ENCODE measurements around the gene EDAR. TPM values are rescaled to one million over a fixed set of nuclear protein-coding genes. Genes with fewer than 3 reads are reported as not detected.

Gene EDAR
- total RNA-seq, 4 donors from 2014 or later = not detected

DNA sequence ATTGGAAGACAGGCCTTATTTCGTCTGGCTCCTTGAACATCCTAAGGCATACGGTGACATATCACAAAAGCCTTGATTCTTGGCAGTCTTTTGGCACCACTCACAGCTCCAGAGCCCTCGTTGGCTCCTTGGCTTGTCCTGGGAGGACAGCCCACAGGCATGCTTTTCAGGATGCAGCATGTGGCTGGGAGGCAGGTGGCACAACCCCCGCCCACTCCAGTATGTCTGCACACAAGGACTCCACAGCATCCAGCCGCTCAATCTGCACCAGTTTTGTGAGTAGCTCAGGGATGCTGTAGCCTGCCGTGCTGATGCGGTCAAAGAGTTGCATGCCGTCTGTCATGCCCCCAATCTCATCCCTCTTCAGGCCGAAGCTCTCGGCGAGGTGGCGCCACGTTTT is 92.3 kb downstream of the EDAR start:
- Histone ChIP-seq H3K4me1 (no peaks in the 10 kb centered on the region), H3K4me3 (no peak overlapping the region), H3K27me3 (no peaks in the 10 kb centered on the region), H3K27ac (no peak overlapping the region), H3K36me3 (no peaks in the 10 kb centered on the region), H3K9me3 (no peaks in the 10 kb centered on the region)
- DNase-seq = no peak
- in situ Hi-C loops (cut with MboI; ENCODE audit: low sequenced_read_pairs in 4 of 4) (no loop called here), intact Hi-C loops (cut with DNase I; ENCODE audit: low total_unique reads) (no loop called here)
- no peak for TF ChIP-seq POLR2A (IDR thresholded peaks at IDR 0.05)
- TF ChIP-seq, protein P1, sequence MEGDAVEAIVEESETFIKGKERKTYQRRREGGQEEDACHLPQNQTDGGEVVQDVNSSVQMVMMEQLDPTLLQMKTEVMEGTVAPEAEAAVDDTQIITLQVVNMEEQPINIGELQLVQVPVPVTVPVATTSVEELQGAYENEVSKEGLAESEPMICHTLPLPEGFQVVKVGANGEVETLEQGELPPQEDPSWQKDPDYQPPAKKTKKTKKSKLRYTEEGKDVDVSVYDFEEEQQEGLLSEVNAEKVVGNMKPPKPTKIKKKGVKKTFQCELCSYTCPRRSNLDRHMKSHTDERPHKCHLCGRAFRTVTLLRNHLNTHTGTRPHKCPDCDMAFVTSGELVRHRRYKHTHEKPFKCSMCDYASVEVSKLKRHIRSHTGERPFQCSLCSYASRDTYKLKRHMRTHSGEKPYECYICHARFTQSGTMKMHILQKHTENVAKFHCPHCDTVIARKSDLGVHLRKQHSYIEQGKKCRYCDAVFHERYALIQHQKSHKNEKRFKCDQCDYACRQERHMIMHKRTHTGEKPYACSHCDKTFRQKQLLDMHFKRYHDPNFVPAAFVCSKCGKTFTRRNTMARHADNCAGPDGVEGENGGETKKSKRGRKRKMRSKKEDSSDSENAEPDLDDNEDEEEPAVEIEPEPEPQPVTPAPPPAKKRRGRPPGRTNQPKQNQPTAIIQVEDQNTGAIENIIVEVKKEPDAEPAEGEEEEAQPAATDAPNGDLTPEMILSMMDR (IDR thresholded peaks at IDR 0.05 in 4 of 5, conservative IDR thresholded peaks at IDR 0.05 in 1 of 5) = no peak
- no peak for ATAC-seq

GRCh38 chr2:108895188-108895587 is 93.8 kb downstream of the EDAR start:
- Histone ChIP-seq H3K36me3 (no peaks in the 10 kb centered on the region), H3K27ac (no peak overlapping the region), H3K4me1 (no peaks in the 10 kb centered on the region), H3K27me3 (no peaks in the 10 kb centered on the region), H3K4me3 (no peak overlapping the region), H3K9me3 (no peaks in the 10 kb centered on the region)
- in situ Hi-C loops (cut with MboI; ENCODE audit: low sequenced_read_pairs in 4 of 4) (no loop called here), intact Hi-C loops (cut with DNase I; ENCODE audit: low total_unique reads) (no loop called here)
- no peak for ATAC-seq
- no peak for TF ChIP-seq POLR2A (IDR thresholded peaks at IDR 0.05)
- TF ChIP-seq, protein P1 (IDR thresholded peaks at IDR 0.05 in 4 of 5, conservative IDR thresholded peaks at IDR 0.05 in 1 of 5) = no peak
- DNase-seq = no peak

DNA sequence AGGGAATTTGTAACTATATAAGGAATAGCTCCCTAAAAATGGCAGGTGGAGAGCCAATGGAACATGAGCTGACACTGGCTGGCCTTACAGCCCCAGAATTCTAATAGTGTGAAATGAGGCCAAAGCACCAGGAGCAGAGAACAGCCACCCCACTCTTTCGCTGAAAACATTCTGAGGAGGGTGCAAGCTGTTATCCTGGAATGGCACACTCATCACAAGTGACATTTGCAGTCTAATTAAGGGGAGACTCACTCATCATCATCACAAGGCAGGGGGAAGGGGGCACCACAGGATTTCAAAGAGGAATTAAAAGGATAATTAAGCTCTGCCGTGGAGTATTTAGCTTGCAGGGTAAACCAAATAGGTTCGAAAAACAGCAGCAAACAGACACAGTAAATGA is 94.3 kb downstream of the EDAR start:
- no peak for DNase-seq
- Histone ChIP-seq H3K9me3 (no peaks in the 10 kb centered on the region), H3K4me3 (no peak overlapping the region), H3K36me3 (no peaks in the 10 kb centered on the region), H3K27me3 (no peaks in the 10 kb centered on the region), H3K27ac (no peak overlapping the region), H3K4me1 (no peaks in the 10 kb centered on the region)
- ATAC-seq = no peak
- intact Hi-C loops (cut with DNase I; ENCODE audit: low total_unique reads) (no loop called here), in situ Hi-C loops (cut with MboI; ENCODE audit: low sequenced_read_pairs in 4 of 4) (no loop called here)
- TF ChIP-seq POLR2A (IDR thresholded peaks at IDR 0.05) = no peak
- TF ChIP-seq, protein P1 (IDR thresholded peaks at IDR 0.05 in 4 of 5, conservative IDR thresholded peaks at IDR 0.05 in 1 of 5) = no peak

- in situ Hi-C loops (cut with MboI; ENCODE audit: low sequenced_read_pairs in 4 of 4) = no loop called here
- ATAC-seq = no peak
These were observed 95.7 kb downstream of the EDAR start for GRCh38 chr2:108893277-108893676.

More at GRCh38 chr2:108893277-108893676, 95.7 kb downstream of the EDAR start:
- intact Hi-C loops (cut with DNase I; ENCODE audit: low total_unique reads) = no loop called here
- H3K9me3 ChIP-seq = peaks cover 0 to 5% (median 0%) of the 10 kb centered on the region in 3 donors
- H3K4me1 ChIP-seq = no peaks in the 10 kb centered on the region
- H3K4me3 ChIP-seq = no peak overlapping the region
- H3K27me3 ChIP-seq = no peaks in the 10 kb centered on the region
- DNase-seq = no peak
- no peak overlapping the region for H3K27ac ChIP-seq
- no peaks in the 10 kb centered on the region for H3K36me3 ChIP-seq
- TF ChIP-seq POLR2A (IDR thresholded peaks at IDR 0.05) = no peak
- TF ChIP-seq, protein P1 (IDR thresholded peaks at IDR 0.05 in 4 of 5, conservative IDR thresholded peaks at IDR 0.05 in 1 of 5) = no peak

Data from gastrocnemius medialis (tissue), 4 donors.